NCI-H774 (cell line): ENCODE data around the gene TCF7L2.

Experiments used
- DNase-seq: peaks from one replicate; lab custom pipeline; 2025; lab: John Stamatoyannopoulos, UW

The TCF7L2 gene

GRCh38 chr10:112964482-112964881 is 14.4 kb downstream of the TCF7L2 start:
- no peak for DNase-seq

GRCh38 chr10:112966194-112966855 is 16.3 kb downstream of the TCF7L2 start:
- no peak for DNase-seq

GRCh38 chr10:112967200-112967599 is 17.2 kb downstream of the TCF7L2 start:
- DNase-seq = no peak

DNA sequence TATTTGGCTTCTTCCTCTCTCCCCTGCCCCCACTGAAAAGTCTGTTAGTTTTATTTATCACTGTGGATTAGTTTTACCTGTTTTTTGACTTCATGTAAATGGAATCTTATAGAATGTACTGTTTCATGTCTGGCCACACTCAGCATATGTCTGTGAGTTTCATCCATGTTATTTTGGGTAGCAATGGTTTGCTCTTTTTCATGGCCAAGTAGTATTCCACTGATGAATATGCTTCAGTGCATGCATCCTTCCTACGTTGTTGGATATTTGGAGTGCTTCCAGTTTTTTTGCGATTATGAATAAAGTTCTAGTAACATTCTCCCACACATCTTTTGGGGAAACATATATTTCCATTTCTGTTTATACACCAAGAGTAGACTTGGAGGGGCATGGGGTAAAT is 19.1 kb downstream of the TCF7L2 start:
- no peak for DNase-seq

DNA sequence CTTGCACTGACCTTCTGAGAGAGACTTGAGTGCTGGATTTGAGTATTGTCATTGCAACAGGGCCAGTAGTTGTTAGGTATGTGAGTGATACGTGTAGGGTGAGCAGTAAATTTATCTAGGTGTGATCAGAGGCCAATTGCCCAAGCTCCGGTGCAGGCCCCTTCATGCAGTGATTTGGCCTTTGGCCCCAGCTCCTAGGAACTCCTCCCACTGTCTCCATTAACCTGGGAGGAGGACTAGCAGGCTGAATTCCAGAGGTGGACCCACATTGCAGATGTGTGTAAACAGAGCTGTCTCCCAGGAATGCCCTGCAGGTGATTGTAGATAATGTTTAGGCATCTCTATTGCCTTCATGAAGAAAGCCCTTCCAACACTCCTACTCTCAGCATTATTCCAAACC is 19.5 kb downstream of the TCF7L2 start:
- DNase-seq = no peak

GRCh38 chr10:112970021-112970420 is 20.0 kb downstream of the TCF7L2 start:
- DNase-seq = no peak

GRCh38 chr10:112972606-112973005 is 22.6 kb downstream of the TCF7L2 start:
- no peak for DNase-seq

DNA sequence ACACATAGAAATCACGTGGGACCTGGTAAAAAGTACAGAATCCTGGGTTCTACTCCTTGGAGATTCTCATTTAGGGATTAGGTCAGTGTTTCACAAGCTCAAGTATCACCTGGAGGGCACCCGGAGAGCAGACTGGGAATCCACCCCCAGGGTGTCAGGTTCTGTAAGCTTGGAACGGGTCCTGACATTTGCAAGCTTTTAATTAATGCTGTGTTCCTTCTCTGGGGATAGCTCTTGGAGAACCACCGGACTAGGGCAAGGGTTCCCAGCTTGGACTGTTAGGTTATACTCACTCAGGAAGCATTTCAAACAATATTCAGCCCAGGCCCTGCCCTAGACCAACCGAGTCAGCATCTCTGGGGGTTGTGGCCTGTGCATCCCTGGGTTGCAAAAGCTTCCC is 23.0 kb downstream of the TCF7L2 start:
- no peak for DNase-seq

GRCh38 chr10:112973805-112974204 is 23.8 kb downstream of the TCF7L2 start:
- DNase-seq = no peak

- DNase-seq = no peak
Measured at GRCh38 chr10:112977426-112977898, 27.4 kb downstream of the TCF7L2 start.

- DNase-seq = no peak
Measured at GRCh38 chr10:112979927-112980326, 29.9 kb downstream of the TCF7L2 start.

DNA sequence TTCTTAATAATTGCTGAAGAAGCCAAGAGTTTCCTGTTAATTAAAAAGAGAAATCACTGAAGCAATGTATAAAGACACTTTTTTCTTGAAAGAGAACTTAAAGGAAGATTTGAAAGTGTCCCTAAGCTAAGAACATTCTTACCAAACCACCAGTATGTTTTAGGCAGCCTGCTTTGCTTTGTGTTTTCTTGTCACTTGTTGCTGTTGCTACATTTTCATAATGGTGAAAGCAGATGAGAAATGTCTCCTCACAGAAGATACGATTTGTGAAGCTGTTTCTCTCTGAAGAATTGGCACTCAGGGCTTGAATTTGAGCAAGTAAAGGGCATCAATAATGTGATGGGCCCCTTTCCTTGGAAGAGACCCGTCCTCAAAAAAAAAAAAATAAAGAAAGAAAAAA is 30.9 kb downstream of the TCF7L2 start:
- no peak for DNase-seq

GRCh38 chr10:112981553-112981952 is 31.5 kb downstream of the TCF7L2 start:
- DNase-seq = no peak

DNA sequence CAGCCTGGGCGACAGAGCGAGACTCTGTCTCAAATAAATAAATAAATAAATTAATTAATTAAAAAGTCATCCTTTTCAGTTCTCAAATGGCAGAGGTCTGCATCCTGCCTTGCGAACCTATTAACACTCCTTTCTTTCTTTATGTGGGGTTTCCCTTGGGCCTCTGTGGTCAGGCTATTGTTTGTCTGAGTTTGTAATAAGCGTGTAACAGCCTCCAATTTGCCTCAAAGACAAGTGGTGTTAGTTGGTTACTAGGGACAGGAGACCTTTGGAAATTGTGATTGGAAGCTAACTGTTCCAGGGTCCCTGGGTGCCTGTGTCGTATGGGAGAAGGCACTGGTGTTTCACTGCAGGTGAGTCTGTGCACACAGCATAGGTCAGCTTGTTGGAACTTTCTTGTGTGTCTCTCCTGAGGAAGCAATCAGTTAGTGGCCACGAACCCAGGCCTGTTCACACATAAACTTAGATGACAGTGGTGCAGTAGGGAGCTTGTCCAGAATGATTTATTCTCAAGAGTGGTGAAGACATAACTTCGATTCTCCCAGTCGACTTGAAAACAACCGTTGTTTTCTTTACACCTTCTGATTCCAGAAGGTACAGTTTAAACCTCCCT is 33.5 kb downstream of the TCF7L2 start:
- DNase-seq = no peak

GRCh38 chr10:112984756-112985155 is 34.7 kb downstream of the TCF7L2 start:
- DNase-seq = no peak

GRCh38 chr10:112985690-112986543 is 35.9 kb downstream of the TCF7L2 start:
- DNase-seq = no peak

DNA sequence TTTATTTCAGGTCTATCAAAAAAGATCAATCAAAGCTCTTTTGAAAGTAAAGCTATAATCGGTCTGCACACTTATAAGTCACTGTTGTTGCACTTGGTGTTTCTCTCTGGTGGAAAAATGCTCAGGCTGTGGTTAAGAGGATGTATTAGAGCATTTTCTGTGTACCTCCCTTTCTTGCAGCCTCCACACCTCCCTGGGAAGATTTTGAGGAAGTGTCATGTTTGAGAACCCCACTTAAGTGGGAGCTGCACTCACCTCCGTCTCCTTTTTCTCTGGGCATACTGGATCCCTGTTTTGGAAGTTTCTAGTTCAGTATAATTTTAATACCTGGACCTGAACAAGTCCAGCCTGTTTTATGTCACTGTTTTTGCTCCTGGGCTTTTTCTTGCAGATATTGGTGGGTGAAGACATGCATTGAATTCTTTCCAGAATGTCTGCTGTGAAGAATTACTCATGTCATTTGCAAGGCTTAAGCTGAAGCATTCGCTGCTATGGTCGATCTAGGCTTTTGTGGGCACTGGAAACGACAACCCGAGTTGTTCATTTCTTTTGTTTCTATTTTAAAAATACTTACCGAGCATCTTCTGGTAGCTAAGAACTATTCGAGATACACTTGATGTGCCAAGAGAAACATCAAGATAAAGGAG is 36.6 kb downstream of the TCF7L2 start:
- DNase-seq = no peak

DNA sequence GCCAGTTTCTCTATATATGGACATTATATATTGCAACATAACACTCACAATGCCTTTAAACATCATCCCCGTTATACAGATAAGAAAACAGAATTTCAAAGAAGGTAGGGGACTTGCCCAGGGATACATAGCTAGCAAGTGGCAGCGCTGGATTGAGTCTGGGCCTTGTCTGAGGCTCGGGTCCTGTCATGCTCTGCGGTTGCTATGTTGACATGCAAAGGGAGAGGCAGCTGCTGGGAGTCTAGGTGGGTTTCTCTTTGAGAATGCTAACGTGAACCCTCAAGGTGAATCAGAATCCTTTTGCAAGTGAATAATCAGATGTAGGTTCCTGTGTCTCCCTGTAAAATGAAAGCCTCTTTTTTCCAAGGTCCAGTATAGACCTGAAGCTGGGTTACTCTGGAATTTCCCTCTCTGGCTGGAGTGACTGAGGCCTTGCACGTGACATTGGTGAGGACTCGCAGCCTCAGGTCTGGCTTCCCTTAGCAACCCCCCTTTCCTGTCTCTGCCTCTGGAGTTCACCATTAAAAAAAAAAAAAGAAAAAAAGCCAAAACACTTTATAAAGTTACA is 38.9 kb downstream of the TCF7L2 start:
- DNase-seq = no peak

- DNase-seq = no peak
Measured at GRCh38 chr10:112989826-112990225, 39.8 kb downstream of the TCF7L2 start.

GRCh38 chr10:112990271-112990670 is 40.2 kb downstream of the TCF7L2 start:
- no peak for DNase-seq

DNA sequence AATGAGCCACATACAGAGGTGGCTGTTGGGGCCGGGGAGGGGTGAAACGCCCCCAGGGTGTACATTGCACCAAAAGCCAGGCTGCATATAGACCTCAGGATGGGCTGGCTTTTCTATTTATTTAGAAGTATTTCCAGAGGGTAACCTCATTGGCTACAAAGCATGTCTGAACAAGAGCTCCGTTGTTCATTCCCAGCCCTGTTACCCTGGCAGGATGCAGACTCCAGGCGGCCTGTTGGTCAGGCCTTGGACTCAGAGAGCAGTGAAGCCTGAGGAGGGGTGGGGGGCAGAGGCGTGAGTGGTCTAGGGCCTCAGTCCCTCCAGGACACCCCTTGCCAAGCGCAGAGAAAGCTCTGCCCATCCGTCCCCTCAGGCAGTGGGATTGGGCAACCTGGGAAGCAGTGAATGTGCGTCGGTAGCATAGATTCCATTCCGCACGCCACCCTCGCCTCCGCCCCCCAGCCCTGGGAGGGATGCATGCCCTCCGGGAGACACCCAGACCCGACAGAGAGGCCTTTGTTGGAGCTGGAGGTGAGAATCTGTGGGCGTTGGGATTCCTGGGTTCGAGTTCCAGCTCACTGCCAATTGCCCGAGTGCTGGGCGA is 41.9 kb downstream of the TCF7L2 start:
- no peak for DNase-seq

DNA sequence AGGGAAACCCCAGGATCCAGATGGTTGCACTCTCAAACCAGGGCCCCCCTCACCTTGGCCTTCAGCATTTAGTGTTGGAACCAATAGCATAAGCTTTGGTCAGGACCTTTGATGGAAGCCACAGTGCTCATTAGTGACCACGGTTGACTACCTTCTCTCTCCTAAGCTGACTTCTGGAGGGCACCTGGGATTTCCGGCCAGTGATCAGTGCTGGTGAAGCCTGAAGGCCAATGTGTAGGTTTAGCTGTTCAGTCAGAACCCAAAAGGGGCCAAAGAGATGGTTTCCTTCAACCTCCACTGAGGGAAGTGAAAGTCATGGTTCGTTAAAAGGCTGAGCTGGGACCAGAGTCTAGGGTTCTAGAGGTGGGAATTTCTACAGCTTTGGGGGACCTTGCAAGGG is 46.4 kb downstream of the TCF7L2 start:
- no peak for DNase-seq
